GM23338 (cell line): ENCODE data around the gene MAP1B. TPM values are rescaled to one million over a fixed set of nuclear protein-coding genes. Genes with fewer than 3 reads are reported as not detected.

Experiments
- ATAC-seq: fragments of 200-7000 bp; cut with Tn5 transposase; 3 replicates; pipeline ENCODE4 v1.9.1; 2020
- DNase-seq: peaks from one replicate; pipeline ENCODE4 v3.0.0-alpha.2; 2015; ENCODE audit warnings: low spot score
- H2AFZ ChIP-seq: fragments of 200-600 bp; sonication (generic); 2 replicates; pipeline ENCODE4 v1.8.0; 2016; ENCODE audit warnings: antibody characterized with exemption, mild to moderate bottlenecking, moderate library complexity
- H3F3A ChIP-seq: fragments of 200-600 bp; sonication (generic); replicated peaks from 2 replicates; pipeline ENCODE4 v1.8.0; 2017; ENCODE audit warnings: antibody characterized with exemption, mixed run types, low read depth
- H3K27ac ChIP-seq: fragments of 200-600 bp; sonication (generic); 2 replicates; pipeline ENCODE4 v1.6.1; 2016; ENCODE audit warnings: low read depth
- H3K27me3 ChIP-seq: fragments of 200-600 bp; sonication (generic); 2 replicates; pipeline ENCODE4 v1.8.0; 2016; ENCODE audit warnings: mild to moderate bottlenecking, mixed run types, moderate library complexity; ENCODE audit not compliant: insufficient read depth
- H3K36me3 ChIP-seq: fragments of 200-600 bp; sonication (generic); 2 replicates; pipeline ENCODE4 v1.8.0; 2016; ENCODE audit warnings: mild to moderate bottlenecking; ENCODE audit not compliant: insufficient read depth
- H3K4me1 ChIP-seq: fragments of 200-600 bp; sonication (generic); 2 replicates; pipeline ENCODE4 v1.8.0; 2016; ENCODE audit warnings: mild to moderate bottlenecking, moderate library complexity; ENCODE audit not compliant: insufficient read depth
- H3K4me2 ChIP-seq: fragments of 200-600 bp; sonication (generic); 2 replicates; pipeline ENCODE4 v1.7.1; 2017; ENCODE audit warnings: mixed run types
- H3K4me3 ChIP-seq: fragments of 200-600 bp; sonication (generic); 2 replicates; pipeline ENCODE4 v1.6.1; 2016; ENCODE audit warnings: mixed run types
- H3K79me2 ChIP-seq: fragments of 200-600 bp; sonication (generic); replicated peaks from 2 replicates; pipeline ENCODE4 v1.8.0; 2017; ENCODE audit warnings: mild to moderate bottlenecking; ENCODE audit not compliant: insufficient read depth
- H3K9me2 ChIP-seq: fragments of 200-600 bp; sonication (generic); 2 replicates; pipeline ENCODE4 v1.8.0; 2017; ENCODE audit not compliant: insufficient read depth
- H4K20me1 ChIP-seq: fragments of 200-600 bp; sonication (generic); replicated peaks from 2 replicates; pipeline ENCODE4 v1.8.0; 2017; ENCODE audit warnings: mild to moderate bottlenecking; ENCODE audit not compliant: insufficient read depth
- H3K27ac Mint-ChIP-seq: 2 replicates; pipeline ENCODE4 v1.8.0; 2020; ENCODE audit warnings: inconsistent platforms, mild to moderate bottlenecking, moderate library complexity, mixed read lengths
- H3K27me3 Mint-ChIP-seq: 3 replicates; pipeline ENCODE4 v1.8.0; 2022; ENCODE audit warnings: low read depth, mild to moderate bottlenecking, moderate library complexity, mixed read lengths, inconsistent platforms; ENCODE audit not compliant: insufficient read depth, poor library complexity
- H3K36me3 Mint-ChIP-seq: 3 replicates; pipeline ENCODE4 v1.8.0; 2021; ENCODE audit warnings: low read depth, mild to moderate bottlenecking, inconsistent platforms, moderate library complexity, mixed read lengths
- H3K4me1 Mint-ChIP-seq: 3 replicates; pipeline ENCODE4 v1.8.0; 2020; ENCODE audit warnings: mild to moderate bottlenecking, inconsistent platforms, mixed read lengths
- H3K4me3 Mint-ChIP-seq: 3 replicates; pipeline ENCODE4 v1.8.0; 2021; ENCODE audit warnings: moderate library complexity, mild to moderate bottlenecking, inconsistent platforms, mixed read lengths
- H3K9me3 Mint-ChIP-seq: 3 replicates; pipeline ENCODE4 v1.8.0; 2020; ENCODE audit warnings: moderate library complexity, mild to moderate bottlenecking, inconsistent platforms, mixed read lengths
- EZH2 ChIP-seq: fragments of 200-600 bp; sonication (generic); IDR thresholded peaks from one replicate; pipeline ENCODE4 v1.8.0; 2017; ENCODE audit warnings: antibody characterized with exemption, mild to moderate bottlenecking, low read depth; ENCODE audit not compliant: unreplicated experiment
- JUNB ChIP-seq: IDR thresholded peaks from one replicate; pipeline ENCODE4 v1.6.1; 2016; ENCODE audit warnings: antibody characterized with exemption; ENCODE audit not compliant: unreplicated experiment
- NANOG ChIP-seq: IDR thresholded peaks from 2 replicates; pipeline ENCODE4 v1.6.1; 2016; ENCODE audit warnings: antibody characterized with exemption, borderline replicate concordance
- STAT1 ChIP-seq: IDR thresholded peaks from one replicate; pipeline ENCODE4 v1.6.1; 2016; ENCODE audit warnings: antibody characterized with exemption; ENCODE audit not compliant: unreplicated experiment
- ZNF114 ChIP-seq: fragments of 250-450 bp; sonication (Bioruptor Pico); IDR thresholded peaks from 2 replicates; pipeline ENCODE4 v1.5.0; 2020; ENCODE audit warnings: mild to moderate bottlenecking, moderate library complexity
- ZNF331 ChIP-seq: fragments of 250-450 bp; sonication (Bioruptor Pico); IDR thresholded peaks from 2 replicates; pipeline ENCODE4 v1.5.0; 2020; ENCODE audit warnings: low read depth, mild to moderate bottlenecking, moderate library complexity
- polyA plus RNA-seq: library from polyadenylated mRNA; unstranded; fragments of >200 nt; fragmentation: Nextera tagmentation; extraction: Ambion mirVana; gene quantifications from 2 replicates; pipeline ENCODE4 v1.2.1, GENCODE V29; 2016
- total RNA-seq: library from RNA; depleted of rRNA; stranded (reverse); fragments of >200 nt; shearing (Covaris generic); gene quantifications from 2 replicates; pipeline ENCODE4 v1.2.3, GENCODE V29; 2014
- TF ChIP-seq, protein P1 (sequence below): fragments of 250-450 bp; sonication (Bioruptor Pico); IDR thresholded peaks from 2 replicates; pipeline ENCODE4 v1.5.0; 2020; ENCODE audit warnings: mild to moderate bottlenecking, moderate library complexity
- TF ChIP-seq, protein P2 (sequence below): IDR thresholded peaks from one replicate; pipeline ENCODE4 v1.6.1; 2018; ENCODE audit warnings: antibody characterized with exemption; ENCODE audit not compliant: unreplicated experiment
- TF ChIP-seq, protein P3 (sequence below), 2 experiments: fragments of 200-600 bp in 1 of 2; sonication (generic) in 1 of 2; conservative IDR thresholded peaks; 2 replicates each; pipeline versions ENCODE4 v1.5.1 to v1.6.1; 2016 to 2017; ENCODE audit warnings: antibody characterized with exemption in 2 of 2, low read depth in 2 of 2, mild to moderate bottlenecking in 2 of 2, moderate library complexity in 1 of 2

Gene MAP1B
- total and polyA plus RNA-seq, 2 experiments from 2014 or later: 148 to 263 TPM

DNA sequence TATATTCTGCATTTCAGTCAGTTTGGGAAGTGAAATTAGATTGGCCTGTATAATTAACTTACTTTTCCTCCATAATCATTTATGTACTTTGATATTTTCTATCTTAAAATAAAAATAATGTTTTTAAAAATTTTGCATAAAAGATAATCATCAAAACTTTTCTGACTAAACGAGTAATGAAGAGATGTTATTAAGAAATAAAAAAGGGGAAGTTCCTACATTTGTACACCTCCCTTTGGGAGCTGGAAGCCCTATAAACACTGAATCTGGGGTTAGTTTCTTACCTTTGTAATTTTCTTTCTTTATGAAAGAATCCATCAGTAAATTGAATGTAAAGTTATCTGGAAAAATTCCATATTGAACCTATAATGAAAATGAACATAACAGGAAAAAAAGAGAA lies 126.6 kb downstream of the MAP1B start:
- no peaks in the 10 kb centered on the region for H3K9me3 Mint-ChIP-seq
- peaks cover 7% of the 10 kb centered on the region; the same call in 1 of the 2 replicates for H3K36me3 ChIP-seq
- H3K4me1 Mint-ChIP-seq: peaks cover 55% of the 10 kb centered on the region
- no peaks in the 10 kb centered on the region for H3F3A ChIP-seq
- H3K27ac ChIP-seq: no peak overlapping the region
- ATAC-seq (no peak), DNase-seq (no peak)
- no peak overlapping the region for H3K4me3 ChIP-seq
- no peak overlapping the region for H2AFZ ChIP-seq
- no peaks in the 10 kb centered on the region for H4K20me1 ChIP-seq
- H3K79me2 ChIP-seq: 0 out of 2 replicates have a peak, but pooled peaks cover 1% of the 10 kb centered on the region
- no peak overlapping the region for H3K4me3 Mint-ChIP-seq
- H3K9me2 ChIP-seq: no peaks in the 10 kb centered on the region
- no peaks in the 10 kb centered on the region for H3K27me3 ChIP-seq
- H3K27ac Mint-ChIP-seq: peak overlapping the region; percentile 96
- peaks cover 27% of the 10 kb centered on the region; the same call in 2 of the 3 replicates for H3K36me3 Mint-ChIP-seq
- peak overlapping the region; percentile 10 for H3K4me2 ChIP-seq
- H3K27me3 Mint-ChIP-seq: peaks cover 3% of the 10 kb centered on the region
- H3K4me1 ChIP-seq: peaks cover 37% of the 10 kb centered on the region
- TF ChIP-seq, protein P1, sequence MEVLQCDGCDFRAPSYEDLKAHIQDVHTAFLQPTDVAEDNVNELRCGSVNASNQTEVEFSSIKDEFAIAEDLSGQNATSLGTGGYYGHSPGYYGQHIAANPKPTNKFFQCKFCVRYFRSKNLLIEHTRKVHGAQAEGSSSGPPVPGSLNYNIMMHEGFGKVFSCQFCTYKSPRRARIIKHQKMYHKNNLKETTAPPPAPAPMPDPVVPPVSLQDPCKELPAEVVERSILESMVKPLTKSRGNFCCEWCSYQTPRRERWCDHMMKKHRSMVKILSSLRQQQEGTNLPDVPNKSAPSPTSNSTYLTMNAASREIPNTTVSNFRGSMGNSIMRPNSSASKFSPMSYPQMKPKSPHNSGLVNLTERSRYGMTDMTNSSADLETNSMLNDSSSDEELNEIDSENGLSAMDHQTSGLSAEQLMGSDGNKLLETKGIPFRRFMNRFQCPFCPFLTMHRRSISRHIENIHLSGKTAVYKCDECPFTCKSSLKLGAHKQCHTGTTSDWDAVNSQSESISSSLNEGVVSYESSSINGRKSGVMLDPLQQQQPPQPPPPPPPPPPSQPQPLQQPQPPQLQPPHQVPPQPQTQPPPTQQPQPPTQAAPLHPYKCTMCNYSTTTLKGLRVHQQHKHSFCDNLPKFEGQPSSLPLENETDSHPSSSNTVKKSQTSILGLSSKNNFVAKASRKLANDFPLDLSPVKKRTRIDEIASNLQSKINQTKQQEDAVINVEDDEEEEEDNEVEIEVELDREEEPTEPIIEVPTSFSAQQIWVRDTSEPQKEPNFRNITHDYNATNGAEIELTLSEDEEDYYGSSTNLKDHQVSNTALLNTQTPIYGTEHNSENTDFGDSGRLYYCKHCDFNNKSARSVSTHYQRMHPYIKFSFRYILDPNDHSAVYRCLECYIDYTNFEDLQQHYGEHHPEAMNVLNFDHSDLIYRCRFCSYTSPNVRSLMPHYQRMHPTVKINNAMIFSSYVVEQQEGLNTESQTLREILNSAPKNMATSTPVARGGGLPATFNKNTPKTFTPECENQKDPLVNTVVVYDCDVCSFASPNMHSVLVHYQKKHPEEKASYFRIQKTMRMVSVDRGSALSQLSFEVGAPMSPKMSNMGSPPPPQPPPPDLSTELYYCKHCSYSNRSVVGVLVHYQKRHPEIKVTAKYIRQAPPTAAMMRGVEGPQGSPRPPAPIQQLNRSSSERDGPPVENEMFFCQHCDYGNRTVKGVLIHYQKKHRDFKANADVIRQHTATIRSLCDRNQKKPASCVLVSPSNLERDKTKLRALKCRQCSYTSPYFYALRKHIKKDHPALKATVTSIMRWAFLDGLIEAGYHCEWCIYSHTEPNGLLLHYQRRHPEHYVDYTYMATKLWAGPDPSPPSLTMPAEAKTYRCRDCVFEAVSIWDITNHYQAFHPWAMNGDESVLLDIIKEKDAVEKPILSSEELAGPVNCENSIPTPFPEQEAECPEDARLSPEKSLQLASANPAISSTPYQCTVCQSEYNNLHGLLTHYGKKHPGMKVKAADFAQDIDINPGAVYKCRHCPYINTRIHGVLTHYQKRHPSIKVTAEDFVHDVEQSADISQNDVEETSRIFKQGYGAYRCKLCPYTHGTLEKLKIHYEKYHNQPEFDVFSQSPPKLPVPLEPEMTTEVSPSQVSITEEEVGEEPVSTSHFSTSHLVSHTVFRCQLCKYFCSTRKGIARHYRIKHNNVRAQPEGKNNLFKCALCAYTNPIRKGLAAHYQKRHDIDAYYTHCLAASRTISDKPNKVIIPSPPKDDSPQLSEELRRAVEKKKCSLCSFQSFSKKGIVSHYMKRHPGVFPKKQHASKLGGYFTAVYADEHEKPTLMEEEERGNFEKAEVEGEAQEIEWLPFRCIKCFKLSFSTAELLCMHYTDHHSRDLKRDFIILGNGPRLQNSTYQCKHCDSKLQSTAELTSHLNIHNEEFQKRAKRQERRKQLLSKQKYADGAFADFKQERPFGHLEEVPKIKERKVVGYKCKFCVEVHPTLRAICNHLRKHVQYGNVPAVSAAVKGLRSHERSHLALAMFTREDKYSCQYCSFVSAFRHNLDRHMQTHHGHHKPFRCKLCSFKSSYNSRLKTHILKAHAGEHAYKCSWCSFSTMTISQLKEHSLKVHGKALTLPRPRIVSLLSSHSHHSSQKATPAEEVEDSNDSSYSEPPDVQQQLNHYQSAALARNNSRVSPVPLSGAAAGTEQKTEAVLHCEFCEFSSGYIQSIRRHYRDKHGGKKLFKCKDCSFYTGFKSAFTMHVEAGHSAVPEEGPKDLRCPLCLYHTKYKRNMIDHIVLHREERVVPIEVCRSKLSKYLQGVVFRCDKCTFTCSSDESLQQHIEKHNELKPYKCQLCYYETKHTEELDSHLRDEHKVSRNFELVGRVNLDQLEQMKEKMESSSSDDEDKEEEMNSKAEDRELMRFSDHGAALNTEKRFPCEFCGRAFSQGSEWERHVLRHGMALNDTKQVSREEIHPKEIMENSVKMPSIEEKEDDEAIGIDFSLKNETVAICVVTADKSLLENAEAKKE (CRISPR knock-in tag): no peak
- TF ChIP-seq, protein P2, sequence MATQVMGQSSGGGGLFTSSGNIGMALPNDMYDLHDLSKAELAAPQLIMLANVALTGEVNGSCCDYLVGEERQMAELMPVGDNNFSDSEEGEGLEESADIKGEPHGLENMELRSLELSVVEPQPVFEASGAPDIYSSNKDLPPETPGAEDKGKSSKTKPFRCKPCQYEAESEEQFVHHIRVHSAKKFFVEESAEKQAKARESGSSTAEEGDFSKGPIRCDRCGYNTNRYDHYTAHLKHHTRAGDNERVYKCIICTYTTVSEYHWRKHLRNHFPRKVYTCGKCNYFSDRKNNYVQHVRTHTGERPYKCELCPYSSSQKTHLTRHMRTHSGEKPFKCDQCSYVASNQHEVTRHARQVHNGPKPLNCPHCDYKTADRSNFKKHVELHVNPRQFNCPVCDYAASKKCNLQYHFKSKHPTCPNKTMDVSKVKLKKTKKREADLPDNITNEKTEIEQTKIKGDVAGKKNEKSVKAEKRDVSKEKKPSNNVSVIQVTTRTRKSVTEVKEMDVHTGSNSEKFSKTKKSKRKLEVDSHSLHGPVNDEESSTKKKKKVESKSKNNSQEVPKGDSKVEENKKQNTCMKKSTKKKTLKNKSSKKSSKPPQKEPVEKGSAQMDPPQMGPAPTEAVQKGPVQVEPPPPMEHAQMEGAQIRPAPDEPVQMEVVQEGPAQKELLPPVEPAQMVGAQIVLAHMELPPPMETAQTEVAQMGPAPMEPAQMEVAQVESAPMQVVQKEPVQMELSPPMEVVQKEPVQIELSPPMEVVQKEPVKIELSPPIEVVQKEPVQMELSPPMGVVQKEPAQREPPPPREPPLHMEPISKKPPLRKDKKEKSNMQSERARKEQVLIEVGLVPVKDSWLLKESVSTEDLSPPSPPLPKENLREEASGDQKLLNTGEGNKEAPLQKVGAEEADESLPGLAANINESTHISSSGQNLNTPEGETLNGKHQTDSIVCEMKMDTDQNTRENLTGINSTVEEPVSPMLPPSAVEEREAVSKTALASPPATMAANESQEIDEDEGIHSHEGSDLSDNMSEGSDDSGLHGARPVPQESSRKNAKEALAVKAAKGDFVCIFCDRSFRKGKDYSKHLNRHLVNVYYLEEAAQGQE: no peak
- TF ChIP-seq NANOG: no peak
- TF ChIP-seq, protein P3, sequence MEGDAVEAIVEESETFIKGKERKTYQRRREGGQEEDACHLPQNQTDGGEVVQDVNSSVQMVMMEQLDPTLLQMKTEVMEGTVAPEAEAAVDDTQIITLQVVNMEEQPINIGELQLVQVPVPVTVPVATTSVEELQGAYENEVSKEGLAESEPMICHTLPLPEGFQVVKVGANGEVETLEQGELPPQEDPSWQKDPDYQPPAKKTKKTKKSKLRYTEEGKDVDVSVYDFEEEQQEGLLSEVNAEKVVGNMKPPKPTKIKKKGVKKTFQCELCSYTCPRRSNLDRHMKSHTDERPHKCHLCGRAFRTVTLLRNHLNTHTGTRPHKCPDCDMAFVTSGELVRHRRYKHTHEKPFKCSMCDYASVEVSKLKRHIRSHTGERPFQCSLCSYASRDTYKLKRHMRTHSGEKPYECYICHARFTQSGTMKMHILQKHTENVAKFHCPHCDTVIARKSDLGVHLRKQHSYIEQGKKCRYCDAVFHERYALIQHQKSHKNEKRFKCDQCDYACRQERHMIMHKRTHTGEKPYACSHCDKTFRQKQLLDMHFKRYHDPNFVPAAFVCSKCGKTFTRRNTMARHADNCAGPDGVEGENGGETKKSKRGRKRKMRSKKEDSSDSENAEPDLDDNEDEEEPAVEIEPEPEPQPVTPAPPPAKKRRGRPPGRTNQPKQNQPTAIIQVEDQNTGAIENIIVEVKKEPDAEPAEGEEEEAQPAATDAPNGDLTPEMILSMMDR (conservative IDR thresholded peaks at IDR 0.05; ENCODE audit: low read depth in 2 of 2): no peak
- TF ChIP-seq STAT1: no peak
- no peak for TF ChIP-seq EZH2
- TF ChIP-seq JUNB: no peak
- TF ChIP-seq ZNF331 (CRISPR knock-in tag): no peak
- TF ChIP-seq ZNF114: no peak
